Stimulated activated CD4-positive, alpha-beta T cell treated with anti-CD3 and anti-CD28 coated beads, TNF-alpha, amount 100 ng/mL, for 4 hours (primary cell): ENCODE results near the gene ALDH1B1.

Source experiments
- DNase-seq, 3 experiments: peaks; one replicate each; pipeline ENCODE4 v3.0.0-alpha.2; 2020; ENCODE audit warnings: low read depth in 3 of 3

The ALDH1B1 gene

DNA sequence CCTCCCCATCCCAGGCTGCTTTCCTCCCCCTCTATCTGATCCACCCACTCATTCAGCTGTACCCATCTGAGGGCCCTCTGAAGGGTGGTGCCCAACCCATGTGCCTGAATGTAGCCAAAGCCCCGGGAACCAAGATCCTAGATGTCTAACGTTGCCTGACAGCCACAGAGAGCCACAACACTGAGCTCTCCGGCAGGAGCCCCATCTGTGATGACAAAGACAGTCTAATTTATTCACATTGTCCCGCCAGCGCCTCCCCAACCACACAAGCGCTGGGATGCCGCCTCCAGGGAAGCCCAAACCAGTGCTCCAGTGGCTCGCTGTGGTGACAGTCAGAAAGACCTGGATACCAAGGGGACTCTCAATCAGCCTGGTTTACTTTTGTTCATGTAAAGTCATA, 23.4 kb downstream of the ALDH1B1 start:
- no peak for DNase-seq

DNA sequence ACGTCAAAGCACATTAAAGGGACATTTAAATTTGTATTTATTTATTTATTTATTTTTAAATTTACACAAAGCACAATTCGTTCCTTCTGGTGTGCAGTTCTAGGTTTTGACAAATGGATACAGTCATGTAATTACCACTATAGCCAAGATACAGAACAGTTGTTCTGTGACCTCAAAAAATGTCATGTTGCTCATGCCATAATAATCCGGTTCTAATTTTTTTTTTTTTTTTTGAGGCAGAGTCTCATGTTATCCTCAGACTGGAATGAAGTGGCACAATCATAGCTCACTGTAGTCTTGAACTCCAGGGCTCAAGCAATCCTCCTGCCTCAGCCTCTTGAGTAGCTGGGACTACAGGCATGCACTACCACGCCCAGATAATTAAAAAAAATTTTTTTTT, 24.0 kb downstream of the ALDH1B1 start:
- no peak for DNase-seq

DNA sequence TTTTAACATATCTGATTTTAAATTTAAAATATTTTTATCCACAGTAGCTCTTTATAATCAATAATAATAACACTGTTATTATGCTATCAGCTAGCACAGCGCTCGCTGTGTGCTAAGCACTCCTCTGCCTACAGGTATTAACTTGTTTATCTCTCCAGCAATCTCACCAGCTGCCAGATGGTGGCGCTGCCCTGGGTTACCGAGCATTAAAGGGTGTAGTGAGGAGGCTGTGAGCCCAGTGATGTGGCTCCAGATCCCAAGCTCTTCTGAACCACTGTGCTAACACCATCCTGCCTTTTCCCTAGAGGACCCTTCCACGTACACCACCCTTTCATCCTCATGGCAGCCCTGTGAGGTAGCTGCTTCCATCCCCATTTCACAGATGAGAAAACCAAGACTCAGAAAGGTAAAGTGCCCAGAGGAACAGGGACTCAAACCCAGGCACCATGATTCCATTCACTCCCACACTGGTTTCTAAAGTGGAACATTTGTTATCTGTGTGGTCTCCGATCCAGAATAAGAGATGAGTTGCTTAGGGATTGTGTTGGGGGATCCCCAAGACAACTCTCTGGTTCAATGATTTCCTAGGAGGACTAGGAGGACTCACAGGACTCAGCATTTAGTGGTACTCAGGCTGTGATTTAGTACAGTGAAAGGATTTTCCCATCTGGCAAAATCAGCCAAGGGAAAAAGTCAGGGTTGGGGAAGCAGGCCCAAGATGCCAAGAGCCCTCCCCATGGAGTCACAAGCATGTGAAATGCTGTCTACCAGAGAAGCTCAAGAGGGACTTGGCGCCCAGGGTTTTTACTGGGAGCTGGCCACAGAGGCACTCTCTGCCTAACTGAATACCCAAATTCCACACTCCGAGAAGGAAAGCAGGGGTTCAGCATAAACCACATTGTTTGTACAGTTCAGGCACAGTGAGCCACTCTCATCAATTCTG, 24.8 kb downstream of the ALDH1B1 start:
- DNase-seq: no peak

DNA sequence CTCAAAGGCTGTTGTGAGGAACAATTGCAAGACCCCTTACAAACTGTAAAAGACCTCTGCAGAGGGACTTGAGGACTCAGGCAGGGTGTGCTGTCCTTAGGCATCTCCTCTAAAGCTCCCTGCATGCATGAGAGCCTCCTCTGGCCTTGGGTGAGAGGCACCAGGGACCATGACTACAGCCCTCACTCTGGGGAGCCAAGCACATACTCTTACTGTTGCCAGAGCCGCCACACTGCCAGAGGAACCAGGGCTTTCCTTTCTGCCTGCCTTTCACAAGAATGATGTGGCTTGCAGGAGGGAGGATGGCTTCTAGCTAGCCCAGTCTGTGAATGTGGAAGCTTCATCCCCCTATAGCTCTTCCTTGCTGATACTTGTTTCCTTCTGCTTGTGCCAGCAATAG, 25.9 kb downstream of the ALDH1B1 start:
- DNase-seq: no peak

DNA sequence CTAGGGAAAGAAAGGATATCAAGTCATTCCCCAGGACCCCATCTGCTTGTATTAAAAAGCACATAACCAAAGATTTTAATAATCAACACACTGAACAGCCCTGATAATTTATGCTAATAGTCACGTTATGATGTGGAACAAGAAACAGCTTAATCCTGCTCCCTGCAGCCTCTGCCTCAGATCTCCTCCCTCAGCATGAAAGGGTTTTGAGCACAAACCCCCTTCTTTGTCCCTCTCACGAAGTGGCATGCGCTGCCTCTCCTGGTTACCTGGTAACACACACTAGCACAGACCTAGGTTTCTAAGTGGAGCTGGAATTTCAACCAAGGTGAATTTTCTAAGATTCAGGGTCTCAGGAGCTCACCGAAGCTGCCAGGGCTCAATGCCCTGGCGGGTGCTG, 26.7 kb downstream of the ALDH1B1 start:
- no peak for DNase-seq

DNA sequence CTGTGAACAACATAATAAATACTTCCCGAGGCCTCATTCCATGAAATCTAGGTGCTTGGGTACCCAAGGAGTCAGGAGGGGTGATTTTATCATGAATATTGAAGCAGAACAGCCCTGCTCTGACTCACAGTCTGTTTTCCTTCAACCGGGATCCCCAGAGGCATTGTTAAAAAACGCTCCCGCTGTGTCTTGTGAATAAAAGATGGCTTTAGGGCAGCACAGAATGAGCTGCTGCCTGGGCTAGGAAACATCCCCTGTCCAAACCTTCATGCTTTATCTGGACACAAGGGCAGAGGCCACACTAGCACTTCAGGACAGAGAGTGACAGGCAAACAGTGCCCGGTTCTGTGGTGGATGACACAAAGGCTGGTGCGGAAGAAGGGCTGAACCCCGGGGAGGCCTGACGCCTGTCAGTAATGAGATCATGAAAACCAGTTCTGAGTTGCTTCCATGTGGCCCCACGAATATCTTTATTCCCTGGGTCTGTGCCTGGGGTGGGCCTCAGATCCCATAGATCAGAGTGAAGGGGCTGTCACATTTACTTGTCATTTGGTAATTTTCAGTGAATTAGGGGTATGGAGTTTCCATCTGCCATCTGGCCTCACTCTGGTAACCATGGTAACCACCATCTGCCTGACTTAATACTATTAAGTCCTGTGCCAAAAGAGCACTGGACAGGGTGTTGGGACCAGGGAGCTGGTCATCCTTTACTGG, 29.2 kb downstream of the ALDH1B1 start:
- no peak for DNase-seq

DNA sequence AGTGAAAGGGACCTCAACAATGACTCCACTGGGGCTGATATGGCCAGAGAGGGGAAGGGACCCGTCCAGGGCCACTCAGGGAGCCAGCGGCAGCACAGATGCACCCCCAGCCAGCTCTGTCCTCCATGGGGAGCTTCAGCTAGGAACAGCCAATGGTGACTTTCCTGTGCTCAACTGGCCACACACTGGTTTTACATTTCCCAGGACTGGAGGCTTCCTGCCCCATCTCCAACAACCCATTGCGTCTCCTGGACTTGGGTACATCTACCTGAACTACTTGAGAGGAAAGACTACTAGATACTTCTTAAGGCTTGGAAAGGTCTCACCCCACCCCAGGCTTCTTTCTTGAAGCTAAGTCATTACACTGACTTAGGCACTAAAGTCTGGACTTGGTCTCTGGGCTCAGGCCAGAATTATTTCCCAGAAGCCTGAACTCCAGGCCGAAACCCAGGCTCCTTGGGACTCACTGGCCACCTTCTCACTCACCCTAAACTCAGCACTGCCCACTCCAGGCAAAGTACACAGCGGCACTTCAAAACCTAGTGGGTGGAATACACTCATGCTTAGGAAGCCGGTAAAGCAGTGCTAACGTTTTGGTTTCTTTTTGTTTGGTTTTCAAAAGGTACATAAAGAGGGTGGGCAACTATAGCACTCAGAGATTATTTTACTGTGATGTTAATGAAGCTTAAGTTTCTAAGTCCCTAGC, 30.2 kb downstream of the ALDH1B1 start:
- DNase-seq: no peak

DNA sequence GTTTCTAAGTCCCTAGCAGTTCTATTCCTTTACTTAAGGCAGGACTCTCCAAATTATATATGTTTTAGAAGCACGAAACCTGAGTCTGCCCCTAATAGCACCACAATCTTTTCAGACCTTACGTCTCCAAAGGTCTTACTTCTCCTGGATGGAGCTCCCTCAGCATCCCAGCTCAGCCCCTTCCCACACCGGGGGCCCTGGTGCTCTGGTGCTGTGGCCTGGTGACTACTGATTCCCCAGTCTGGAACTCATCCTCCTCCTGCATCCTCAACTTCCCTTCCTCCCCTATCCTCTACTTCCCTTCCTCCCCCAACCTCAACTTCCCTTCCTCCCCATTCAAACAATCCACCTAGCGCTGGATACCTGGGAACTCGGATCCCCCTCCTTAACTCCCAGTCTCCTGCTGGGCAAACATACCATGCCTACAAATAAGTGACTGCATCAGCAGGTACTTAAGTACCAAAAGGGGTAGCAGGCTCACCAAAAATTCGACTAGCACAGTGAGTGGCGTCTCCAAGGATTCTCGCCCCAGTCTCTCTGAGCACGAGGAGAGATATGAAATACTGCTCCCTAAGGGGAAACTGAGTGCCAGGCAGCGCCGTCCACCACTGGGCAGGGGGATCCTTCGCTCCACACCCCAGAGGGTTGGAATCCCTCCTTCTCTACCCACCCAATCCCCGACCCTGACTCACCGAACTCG, 30.9 kb downstream of the ALDH1B1 start:
- no peak for DNase-seq

DNA sequence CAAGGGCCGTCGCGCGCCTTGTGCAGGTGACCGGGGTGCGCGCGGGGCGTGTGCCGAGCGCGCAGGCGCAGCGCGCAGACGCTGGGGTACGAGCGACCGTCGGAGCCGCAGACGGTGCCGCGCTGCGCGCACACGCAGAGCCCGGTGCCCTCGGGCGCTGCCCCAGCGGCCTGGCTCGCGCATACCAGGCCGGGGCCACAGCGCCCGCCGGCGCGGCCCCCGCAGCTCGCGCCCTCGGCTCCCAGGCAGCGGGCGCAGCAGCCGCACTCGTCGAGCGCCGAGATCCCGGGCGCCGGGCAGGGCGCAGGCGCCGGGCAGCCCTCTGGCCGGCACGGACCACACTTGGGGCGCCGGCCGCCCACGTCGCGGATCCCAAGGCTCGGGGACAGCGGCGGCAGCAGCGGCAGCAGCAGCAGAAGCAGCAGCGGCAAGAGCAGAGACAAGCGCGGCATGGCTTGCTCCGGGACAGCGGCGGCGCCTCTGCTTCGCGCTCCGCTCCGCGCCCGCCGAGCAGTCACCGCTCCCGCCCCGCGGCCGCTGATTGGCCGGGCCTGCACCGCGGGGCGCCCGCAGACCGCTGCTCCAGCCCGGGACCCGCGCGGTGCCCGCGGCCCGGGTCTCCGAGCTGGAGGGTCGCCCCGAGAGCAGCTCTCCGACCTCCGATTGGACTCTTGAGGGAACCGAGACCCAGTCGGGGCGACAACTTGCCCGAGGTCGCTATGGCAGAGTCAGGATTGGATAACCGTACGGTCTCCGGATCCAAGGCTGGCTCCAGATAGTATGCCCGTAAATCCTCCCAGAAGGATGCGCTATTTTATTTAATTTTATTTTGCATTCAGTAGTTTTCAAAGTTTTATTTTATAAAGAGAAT, 31.7 kb downstream of the ALDH1B1 start, which contains the start of gene IGFBPL1:
IGFBPL1 (minus strand) TSS at position 482 of the 871 bp plus-strand sequence; CDS start at position 452, 30 bp downstream.
- no peak for DNase-seq

DNA sequence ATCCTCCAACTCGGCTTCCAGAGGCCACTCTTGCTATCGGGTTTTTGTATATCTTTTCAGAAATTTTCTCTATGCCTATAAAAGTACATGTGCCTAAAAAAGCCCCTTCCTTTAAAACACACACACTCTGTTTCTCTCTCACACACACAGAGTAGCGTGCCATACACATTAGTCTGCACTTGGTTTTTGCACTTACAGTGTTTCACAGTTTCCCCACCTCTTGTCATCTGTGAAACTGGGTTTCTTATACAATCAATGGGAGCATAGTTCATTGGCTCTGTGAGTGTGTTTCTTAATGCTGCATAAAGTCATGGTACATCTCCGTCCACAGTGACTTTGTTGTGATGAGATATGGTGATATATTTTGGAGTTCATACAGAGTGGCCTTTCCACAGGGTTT, 32.4 kb downstream of the ALDH1B1 start:
- DNase-seq: no peak

DNA sequence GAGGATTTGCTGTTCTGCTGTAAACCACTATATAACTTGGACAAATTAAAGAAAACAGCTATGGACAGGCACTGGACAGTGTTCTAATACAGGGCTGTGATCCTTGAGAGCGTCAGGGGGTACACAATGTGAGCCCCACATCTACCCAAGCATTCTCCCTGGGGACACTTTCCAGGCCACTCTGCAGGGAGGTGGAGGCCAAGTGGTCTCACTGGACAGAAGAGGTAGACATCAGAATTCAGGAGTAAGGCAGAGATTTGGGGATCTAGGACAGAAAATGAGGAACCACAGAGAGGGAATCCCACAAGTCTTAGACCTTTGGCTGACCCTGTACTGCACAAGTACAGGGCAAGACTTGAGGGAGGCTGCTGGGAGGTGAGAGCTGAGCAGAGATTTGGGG, 35.6 kb downstream of the ALDH1B1 start:
- DNase-seq: no peak

DNA sequence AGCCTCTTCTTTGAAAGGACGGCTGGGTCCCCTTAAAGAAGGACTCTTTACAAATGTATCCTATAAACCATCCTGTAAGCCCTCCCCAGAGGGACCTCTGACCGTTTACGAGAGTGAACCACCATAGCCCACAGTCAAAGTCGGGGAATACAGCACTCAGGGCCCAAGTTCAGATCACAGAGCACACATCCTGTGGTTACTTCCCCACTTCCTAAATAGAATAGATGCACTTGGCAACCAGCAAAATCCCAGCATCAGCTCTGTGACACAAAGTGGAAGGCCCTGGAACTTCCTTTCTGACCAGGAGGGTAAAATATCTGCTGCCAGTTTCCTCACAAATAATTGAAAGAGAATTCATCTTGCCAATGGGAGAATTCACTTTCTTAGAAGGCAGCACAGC, 38.6 kb downstream of the ALDH1B1 start:
- DNase-seq: no peak

DNA sequence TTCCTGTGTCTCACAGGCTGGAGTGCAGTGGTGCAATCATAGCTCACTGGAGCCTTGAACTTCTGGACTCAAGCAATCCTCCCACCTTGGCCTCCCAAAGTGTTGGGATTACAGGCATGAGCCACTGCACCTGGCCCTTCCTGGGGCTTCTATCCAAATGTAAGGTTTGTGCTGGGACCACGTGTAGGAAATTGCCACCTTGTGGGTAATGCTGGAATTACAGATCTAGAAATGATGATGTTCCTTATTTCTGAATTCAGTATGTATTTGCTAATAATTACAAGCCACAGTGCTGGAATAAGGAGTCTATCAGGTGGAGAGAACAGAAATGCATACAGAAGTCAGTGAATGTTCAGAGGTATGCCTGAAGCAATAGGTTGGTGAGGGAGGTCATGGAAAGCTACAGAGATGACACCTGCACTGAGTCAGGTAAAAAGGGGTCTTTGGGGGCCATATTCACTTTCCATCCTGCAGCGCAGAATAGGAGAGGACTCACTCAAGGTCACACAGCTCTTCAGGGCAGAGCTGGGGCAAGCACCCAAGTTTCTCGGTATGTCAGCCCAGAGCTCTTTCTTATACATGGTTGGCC, 40.5 kb downstream of the ALDH1B1 start:
- no peak for DNase-seq

DNA sequence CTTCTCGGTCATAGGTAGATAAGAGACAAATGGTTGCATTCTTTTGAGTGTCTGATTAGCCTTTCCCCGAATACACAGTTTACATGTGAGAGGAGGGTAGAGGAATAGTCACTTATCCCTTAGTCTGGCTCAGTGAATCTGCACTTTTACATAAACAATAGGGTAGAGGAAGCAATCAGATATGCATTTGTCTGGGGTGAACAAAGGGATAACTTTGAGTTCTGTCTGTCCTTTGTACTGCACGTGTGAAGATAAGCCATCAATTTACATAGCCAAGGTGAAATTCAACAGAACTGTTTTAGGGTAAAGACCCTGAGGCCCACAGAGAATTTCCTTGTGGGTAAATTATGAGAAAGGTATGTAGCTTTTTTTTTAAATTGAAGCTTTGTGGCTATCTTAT, 41.9 kb downstream of the ALDH1B1 start:
- DNase-seq: no peak

DNA sequence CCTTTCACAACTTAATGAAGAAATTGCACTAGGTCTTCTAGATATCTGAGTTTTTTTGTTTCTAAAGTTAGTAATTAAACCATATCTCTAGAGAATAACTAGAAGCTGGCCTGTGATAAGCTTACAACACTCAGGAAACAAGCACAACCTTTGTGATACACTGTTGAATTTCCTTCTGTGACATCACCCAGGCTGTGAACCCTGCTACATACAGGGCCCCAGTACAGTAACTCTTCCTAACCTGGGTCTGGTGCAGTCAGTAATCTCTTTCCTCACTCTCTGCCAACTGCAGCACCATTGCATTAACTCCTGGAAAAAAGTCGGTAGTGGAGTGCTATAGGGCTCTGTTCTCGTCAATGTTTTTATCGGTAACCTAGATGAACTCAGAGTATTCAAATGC, 42.4 kb downstream of the ALDH1B1 start:
- no peak for DNase-seq

DNA sequence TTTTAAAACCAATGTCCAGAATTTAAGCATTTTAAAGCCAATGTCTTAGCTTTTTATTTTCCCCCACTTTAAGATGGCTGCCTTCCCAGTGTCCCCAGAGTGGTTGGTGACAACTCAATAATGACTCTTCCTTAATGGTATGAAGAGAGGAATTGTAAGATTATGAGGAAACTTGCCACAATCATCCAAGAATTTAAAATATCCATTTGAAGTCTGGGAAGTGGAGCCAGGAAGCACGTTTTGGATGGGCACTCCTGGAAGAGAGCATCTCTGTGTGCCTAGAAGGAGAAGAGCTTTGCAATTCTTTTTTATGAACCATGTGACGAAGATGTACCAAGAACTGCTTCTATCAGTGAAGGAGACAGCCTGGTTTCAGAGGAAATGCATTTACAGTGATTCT, 43.0 kb downstream of the ALDH1B1 start:
- no peak for DNase-seq

DNA sequence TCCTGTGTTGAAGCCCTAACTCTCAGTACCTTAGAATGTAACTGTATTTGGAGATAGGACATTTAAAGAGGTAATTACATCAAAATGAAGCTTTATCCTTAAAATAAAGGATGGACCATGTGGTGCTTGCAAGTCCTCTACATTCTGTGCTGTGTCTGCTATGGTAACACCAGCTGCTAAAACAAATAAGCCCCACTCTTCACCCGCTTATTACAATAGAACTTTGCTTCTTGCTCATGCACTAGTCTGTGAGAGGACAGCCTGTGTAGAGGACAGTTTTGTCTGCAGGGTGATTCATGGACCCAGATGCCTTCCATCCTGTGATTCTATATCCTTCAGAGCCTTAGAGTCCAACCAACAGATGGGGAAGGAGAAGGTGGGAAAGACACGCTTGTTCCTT, 44.2 kb downstream of the ALDH1B1 start:
- no peak for DNase-seq

DNA sequence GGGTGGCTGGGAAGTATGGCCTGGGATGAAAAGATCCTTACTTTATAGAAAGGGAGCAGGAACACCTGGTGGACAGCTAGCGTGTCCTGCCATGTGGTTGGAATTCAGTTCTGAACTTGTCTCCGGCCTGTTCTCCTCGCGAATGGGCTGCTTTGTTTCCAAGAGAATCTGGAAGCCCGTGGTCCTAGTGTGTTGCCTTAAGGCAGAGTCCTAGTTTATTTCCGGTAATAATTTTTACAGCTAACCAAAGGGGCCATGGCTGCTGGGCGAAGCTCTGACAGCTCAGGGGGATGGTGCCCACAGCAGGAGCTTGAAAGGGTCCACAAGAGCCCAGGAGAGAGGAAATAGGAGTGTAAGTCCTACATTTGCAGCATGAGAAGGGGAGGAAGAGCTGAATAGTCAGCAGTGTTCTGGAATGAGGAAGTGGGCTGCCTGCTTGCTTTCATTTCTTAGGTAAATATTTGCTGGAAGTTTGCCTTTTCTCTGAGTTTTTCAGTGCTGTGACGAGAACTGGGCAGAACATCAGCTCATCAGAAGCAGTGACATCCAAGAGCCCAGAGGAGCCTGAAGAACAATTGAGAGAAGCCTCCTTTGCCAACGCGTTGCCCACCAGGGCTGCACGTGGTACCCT, 44.8 kb downstream of the ALDH1B1 start:
- no peak for DNase-seq

DNA sequence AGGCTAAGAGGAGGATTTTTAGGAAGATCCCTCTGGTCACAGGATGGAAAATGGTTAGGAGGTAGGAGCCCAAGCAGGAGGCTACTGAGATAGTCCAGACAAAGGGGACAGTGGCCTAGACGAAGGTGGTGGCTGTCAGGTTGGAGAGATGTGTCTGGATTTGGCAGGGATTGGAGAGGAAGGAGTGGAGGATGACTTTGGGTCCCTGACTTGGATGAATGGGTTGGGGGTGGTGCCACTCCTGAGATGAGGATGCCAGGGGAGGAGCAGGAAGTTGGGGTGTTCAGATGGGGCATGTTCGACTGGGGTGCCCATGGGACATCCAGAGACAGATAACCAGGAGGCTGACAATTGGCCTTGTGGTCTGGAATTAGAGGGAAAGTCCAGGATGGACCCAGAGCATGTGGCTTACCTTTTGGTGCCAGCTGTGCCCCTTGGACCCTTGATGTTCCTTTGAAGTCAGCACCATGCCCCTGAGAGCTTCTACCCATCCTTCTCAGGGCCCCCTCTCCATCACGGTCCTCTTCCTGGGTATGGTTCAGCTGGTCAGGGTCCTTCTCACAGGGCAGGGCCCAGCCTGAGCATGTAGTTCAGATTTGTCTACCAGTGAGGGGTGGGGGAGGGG, 46.9 kb downstream of the ALDH1B1 start:
- DNase-seq: no peak
